ENCODE data around the gene HDDC3.

HDDC3 gene

DNA sequence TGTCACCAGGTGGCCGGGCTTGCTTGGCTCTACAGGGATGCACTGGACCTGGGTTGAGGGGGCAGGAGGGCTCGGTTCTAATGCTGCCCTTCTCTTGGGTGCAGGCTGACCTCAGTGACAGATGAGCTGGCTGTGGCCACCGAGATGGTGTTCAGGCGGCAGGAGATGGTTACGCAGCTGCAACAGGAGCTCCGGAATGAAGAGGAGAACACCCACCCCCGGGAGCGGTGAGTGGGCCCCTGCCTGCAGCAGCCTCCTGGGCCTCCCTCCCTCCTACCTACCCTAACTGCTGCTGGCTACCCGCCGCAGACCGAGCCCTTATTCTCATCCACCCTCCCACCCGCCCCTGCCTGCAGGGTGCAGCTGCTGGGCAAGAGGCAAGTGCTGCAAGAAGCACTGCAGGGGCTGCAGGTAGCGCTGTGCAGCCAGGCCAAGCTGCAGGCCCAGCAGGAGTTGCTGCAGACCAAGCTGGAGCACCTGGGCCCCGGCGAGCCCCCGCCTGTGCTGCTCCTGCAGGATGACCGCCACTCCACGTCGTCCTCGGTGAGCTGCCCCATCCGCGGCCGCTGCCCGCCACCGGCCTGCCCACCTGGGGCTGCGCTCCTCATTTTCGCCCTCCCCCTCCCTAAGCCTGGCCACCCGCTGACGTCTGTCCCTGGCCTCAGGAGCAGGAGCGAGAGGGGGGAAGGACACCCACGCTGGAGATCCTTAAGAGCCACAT lies 42.5 kb downstream of the HDDC3 start:
- DNase-seq: no peak

DNA sequence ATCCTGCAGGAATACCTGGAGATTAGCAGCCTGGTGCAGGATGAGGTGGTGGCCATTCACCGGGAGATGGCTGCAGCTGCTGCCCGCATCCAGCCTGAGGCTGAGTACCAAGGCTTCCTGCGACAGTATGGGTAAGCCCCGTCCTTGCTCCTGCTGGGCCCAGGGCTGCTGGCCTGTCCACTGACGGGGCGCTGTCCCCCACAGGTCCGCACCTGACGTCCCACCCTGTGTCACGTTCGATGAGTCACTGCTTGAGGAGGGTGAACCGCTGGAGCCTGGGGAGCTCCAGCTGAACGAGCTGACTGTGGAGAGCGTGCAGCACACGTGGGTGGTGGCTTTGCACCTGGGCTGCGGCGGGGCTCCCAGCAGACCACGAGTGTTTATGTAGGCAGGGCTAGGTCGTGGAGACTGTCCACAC lies 43.0 kb downstream of the HDDC3 start:
- DNase-seq: no peak

DNA sequence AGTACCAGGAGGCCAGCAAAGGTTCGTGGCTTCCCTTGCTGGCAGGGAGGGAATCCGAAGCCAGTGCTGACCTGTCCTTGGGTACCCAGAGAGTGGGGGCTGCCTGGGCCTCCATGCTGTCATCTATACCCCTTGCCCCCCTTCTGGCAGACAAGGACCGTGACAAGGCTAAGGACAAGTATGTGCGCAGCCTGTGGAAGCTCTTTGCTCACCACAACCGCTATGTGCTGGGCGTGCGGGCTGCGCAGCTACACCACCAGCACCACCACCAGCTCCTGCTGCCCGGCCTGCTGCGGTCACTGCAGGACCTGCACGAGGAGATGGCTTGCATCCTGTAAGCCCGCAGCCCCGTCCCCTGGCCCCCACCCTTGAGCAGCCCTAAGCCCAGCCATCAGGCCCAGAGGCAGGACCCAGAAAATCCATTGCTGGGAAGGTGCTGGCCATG lies 45.3 kb downstream of the HDDC3 start:
- no peak for DNase-seq

DNA sequence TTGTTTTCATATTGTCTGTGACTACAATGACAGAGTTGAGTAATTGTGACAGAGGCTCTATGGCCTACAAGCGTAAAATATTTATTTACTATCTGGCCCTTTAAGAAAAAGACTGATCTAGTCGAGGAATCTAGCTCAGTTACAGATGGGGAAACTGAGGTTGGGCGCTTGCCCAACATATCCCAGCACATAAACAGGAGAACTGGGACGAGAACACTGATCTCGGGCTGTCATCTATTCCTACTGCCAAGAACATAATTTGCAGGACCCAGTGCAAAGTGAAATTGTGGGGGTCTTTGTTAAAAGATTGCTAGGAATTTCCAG lies 46.1 kb downstream of the HDDC3 start:
- no peak for DNase-seq

DNA sequence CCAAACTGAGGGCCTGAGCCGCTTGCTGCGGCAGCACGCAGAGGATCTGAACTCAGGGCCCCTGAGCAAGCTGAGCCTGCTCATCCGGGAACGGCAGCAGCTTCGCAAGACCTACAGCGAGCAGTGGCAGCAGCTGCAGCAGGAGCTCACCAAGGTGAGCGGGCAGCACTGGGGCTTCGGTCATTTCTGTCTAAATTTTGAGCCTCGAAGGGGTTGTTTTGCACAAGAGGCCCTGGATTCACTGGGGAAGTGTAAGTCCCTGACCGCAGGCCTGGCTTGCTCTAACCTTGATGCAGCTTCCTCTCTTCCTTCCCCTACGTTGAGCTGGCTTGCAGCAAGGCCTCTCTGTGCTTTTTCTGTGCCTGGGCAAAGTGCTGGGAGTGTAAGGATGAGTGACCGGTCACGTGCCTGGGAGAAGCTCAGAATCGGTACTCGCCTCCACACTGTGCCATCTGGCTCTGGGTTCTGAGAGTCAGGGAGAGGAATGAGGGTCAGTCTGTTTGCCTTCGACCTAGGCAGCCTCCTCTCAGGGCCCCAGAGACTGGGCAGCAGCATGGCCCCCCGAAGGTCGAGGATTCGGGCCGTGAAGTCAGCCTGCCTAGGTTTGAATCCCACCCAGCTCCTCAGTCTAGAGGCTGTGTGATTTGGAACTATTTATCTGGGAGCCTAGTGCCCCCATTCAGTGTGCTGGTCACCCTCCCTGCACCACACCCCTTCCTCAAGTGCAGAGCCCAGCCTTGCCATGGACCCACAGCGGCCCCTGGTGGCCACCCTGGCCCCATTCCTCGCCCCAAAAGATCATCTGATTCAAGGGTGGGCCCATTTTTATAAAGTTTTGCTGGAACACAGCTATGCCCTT lies 46.7 kb downstream of the HDDC3 start:
- DNase-seq: peak; percentile 59

DNA sequence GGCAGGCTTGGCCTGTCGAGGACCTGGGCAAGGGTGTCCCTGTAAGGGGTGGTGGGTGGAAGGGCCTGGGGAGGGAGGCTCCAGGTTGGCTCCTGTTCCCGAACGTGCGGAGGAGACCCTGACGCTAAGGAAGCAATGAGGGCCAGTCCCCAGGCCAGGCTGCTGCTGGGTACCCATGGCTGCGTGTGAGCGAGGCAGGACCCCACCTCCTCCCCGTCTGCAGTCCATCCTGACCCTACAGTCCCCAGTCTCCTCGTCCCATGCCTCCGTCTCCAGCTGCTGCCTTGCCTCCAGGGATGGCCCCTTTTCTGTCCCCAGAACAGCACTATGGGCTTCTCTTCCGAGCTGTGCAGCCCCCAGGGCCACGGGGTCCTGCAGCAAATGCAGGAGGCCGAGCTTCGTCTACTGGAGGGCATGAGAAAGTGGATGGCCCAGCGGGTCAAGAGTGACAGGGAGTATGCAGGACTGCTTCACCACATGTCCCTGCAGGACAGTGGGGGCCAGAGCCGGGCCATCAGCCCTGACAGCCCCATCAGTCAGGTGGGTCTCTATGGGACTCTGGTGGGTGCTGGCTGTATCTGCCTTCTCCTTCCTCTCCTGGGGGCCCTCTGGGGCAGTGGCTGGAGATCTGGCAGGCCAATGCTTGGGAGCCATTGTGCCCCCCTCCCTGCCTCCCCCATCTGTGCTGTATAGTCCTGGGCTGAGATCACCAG lies 47.5 kb downstream of the HDDC3 start:
- DNase-seq: no peak

DNA sequence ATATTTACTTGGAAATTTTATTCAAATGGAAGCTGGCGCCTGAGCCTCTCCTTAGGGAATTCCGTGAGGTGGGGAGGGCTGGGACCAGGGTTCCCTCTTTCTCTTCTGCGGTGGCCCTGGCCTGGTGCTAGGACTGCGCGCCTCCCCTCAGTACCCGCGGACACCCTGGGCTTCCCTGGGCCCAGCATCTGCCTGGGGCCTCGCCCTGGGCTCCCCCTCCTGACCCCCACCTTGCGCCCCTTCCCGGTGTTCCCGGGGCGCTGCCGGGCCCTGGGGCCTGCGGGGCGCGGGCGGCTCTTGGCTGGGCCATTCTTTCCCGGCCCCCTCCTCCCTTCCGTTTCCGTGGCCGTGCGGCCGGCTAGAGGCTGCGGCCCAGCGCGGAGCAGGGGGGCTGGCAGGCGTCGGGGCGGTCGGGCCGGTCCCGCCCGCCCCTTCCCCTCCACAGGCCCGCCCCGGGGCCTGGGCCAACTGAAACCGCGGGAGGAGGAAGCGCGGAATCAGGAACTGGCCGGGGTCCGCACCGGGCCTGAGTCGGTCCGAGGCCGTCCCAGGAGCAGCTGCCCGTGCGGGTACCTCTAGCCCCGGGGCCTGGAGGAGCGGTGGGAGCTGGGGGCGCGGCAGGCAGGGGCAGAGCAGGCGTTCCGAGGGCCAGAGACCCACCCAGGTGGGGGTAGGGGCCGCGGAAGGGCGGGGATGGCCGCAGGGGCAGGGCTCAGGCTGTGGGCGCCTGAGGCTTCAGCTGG lies 48.2 kb downstream of the HDDC3 start, which contains the start of gene FES:
TSS of gene FES (plus strand) at position 529 of the 743 bp plus-strand sequence. CDS start 542 bp downstream, outside the sequence.
- DNase-seq: no peak

DNA sequence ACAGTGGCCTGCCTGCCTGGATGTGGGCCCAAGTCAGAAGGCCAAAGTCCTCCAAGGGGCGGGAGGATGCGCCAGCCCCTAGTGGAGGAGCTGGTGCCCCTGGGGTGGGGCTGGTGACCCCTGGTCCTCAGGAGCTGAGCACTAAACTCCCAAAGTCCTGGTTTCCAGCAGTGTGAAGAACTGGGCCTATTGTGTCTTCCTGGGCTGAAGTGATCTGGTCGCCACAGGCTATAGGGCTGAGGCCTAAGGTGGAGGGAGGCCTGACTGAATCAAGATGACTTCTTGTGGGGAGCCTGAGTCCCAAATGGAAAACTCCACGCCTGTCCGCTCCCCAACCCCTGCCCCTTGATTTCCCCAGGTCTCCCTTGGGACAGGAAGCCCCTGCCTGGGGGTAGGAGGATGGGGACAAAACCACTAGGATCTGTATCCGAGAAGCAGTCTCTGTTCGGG lies 48.8 kb downstream of the HDDC3 start:
- DNase-seq: no peak

DNA sequence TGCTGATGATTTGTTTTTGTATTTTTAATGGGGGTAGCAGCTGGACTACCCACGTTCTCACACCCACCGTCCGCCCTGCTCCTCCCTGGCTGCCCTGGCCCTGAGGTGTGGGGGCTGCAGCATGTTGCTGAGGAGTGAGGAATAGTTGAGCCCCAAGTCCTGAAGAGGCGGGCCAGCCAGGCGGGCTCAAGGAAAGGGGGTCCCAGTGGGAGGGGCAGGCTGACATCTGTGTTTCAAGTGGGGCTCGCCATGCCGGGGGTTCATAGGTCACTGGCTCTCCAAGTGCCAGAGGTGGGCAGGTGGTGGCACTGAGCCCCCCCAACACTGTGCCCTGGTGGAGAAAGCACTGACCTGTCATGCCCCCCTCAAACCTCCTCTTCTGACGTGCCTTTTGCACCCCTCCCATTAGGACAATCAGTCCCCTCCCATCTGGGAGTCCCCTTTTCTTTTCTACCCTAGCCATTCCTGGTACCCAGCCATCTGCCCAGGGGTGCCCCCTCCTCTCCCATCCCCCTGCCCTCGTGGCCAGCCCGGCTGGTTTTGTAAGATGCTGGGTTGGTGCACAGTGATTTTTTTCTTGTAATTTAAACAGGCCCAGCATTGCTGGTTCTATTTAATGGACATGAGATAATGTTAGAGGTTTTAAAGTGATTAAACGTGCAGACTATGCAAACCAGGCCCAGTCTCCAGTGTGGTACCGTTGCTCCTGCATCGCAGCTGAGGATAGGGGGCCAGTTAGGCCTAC lies 49.4 kb downstream of the HDDC3 start:
- DNase-seq: no peak

DNA sequence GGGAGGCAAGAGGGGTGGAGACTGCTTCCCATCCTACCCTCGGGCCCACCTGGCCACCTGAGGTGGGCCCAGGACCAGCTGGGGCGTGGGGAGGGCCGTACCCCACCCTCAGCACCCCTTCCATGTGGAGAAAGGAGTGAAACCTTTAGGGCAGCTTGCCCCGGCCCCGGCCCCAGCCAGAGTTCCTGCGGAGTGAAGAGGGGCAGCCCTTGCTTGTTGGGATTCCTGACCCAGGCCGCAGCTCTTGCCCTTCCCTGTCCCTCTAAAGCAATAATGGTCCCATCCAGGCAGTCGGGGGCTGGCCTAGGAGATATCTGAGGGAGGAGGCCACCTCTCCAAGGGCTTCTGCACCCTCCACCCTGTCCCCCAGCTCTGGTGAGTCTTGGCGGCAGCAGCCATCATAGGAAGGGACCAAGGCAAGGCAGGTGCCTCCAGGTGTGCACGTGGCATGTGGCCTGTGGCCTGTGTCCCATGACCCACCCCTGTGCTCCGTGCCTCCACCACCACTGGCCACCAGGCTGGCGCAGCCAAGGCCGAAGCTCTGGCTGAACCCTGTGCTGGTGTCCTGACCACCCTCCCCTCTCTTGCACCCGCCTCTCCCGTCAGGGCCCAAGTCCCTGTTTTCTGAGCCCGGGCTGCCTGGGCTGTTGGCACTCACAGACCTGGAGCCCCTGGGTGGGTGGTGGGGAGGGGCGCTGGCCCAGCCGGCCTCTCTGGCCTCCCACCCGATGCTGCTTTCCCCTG lies 50.2 kb downstream of the HDDC3 start:
- DNase-seq: no peak

DNA sequence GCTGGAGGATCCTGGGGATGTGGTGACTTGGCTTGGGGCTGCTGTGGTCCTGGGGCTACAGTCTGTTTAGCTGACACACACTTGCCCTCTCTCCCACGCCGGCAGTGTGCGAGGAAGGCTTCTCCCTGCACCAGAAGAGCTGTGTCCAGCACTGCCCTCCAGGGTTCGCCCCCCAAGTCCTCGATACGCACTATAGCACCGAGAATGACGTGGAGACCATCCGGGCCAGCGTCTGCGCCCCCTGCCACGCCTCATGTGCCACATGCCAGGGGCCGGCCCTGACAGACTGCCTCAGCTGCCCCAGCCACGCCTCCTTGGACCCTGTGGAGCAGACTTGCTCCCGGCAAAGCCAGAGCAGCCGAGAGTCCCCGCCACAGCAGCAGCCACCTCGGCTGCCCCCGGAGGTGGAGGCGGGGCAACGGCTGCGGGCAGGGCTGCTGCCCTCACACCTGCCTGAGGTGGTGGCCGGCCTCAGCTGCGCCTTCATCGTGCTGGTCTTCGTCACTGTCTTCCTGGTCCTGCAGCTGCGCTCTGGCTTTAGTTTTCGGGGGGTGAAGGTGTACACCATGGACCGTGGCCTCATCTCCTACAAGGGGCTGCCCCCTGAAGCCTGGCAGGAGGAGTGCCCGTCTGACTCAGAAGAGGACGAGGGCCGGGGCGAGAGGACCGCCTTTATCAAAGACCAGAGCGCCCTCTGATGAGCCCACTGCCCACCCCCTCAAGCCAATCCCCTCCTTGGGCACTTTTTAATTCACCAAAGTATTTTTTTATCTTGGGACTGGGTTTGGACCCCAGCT lies 51.0 kb downstream of the HDDC3 start:
- DNase-seq: no peak

DNA sequence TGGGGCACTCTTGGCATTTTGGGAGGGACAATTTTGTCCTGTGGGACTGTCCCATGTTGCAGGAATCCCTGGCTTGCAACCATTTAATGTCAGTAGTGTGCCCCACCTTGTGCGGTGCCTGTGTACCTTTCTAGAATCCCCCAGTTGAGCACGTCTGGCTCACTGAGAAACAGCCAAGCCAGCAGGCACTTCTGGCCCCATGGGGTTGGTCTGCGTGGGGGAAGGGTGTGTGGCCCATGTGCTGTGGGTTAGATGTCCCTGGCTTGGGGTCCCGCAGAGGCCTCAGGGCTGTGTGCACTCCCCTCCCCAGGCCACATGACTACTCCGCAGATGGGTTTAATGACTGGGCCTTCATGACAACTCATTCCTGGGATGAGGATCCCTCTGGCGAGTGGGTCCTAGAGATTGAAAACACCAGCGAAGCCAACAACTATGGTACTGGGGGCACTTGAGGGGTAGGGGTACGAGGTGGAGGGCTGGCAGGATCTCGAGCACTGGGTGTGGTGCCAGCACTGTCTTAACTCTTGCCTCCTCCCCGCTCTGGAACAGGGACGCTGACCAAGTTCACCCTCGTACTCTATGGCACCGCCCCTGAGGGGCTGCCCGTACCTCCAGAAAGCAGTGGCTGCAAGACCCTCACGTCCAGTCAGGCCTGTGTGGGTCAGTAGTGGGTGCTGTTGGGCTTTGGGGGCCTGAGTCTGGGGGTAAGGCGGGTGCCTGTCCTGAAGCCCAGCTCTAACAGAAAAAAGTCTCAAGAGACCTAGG lies 51.8 kb downstream of the HDDC3 start:
- DNase-seq: no peak
